ENCODE data around the gene ISM2. TPM values are rescaled to one million over a fixed set of nuclear protein-coding genes. Genes with fewer than 3 reads are reported as not detected.
"Not testable (repeated sequence)": the region's sequence is repeated elsewhere in the genome, so short reads cannot be mapped to it uniquely, and the experiment has no call there.

Gene ISM2
- total RNA-seq, 1 donor from 2014 or later, result not detected

DNA sequence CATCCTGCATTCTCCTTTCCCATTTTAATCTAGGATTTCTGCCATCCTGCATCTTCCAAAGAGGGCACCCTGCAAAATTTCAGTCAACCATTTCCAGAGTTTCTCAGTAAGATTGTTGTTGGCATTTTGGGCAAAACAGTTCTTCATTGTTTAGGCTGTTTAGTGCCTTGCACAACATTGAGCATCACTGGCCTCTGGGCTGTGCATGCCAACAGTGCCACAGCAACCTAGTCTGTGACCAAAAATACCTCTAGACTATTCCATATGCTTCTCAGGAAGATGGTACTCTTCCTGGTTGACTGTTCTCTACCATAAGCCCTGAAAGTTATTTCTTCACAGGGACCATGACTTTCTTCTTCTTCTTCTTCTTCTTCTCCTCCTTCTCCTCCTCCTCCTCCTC is 32.5 kb upstream of the ISM2 start:
- no peaks in the 10 kb centered on the region for H3K9me3 ChIP-seq (ENCODE audit: control insufficient read depth in 3 of 3, low read length in 3 of 3)
- no peaks in the 10 kb centered on the region for H3K4me1 ChIP-seq (ENCODE audit: control insufficient read depth in 3 of 3, insufficient read depth in 3 of 3, low read length in 3 of 3)
- no peak overlapping the region for H3K4me3 ChIP-seq (ENCODE audit: low read length in 3 of 3)
- H3K27me3 ChIP-seq (ENCODE audit: control insufficient read depth in 3 of 3, insufficient read depth in 3 of 3, low read length in 3 of 3), result no peaks in the 10 kb centered on the region
- no peak overlapping the region for H3K27ac ChIP-seq (ENCODE audit: low read depth, low read length)
- H3K9ac ChIP-seq (ENCODE audit: low read depth in 1 of 3, low read length in 3 of 3), result no peak overlapping the region
- no peaks in the 10 kb centered on the region for H3K36me3 ChIP-seq (ENCODE audit: control insufficient read depth in 3 of 3, insufficient read depth in 3 of 3, low read length in 3 of 3)

GRCh38 chr14:77529963-77530362 is 31.3 kb upstream of the ISM2 start:
- H3K4me3 ChIP-seq (ENCODE audit: low read length in 3 of 3), result no peak overlapping the region
- H3K36me3 ChIP-seq (ENCODE audit: control insufficient read depth in 3 of 3, insufficient read depth in 3 of 3, low read length in 3 of 3), result no peaks in the 10 kb centered on the region
- no peaks in the 10 kb centered on the region for H3K27me3 ChIP-seq (ENCODE audit: control insufficient read depth in 3 of 3, insufficient read depth in 3 of 3, low read length in 3 of 3)
- H3K4me1 ChIP-seq (ENCODE audit: control insufficient read depth in 3 of 3, insufficient read depth in 3 of 3, low read length in 3 of 3), result no peaks in the 10 kb centered on the region
- H3K9ac ChIP-seq (ENCODE audit: low read depth in 1 of 3, low read length in 3 of 3), result no peak overlapping the region
- H3K27ac ChIP-seq (ENCODE audit: low read depth, low read length), result no peak overlapping the region
- no peaks in the 10 kb centered on the region for H3K9me3 ChIP-seq (ENCODE audit: control insufficient read depth in 3 of 3, low read length in 3 of 3)

DNA sequence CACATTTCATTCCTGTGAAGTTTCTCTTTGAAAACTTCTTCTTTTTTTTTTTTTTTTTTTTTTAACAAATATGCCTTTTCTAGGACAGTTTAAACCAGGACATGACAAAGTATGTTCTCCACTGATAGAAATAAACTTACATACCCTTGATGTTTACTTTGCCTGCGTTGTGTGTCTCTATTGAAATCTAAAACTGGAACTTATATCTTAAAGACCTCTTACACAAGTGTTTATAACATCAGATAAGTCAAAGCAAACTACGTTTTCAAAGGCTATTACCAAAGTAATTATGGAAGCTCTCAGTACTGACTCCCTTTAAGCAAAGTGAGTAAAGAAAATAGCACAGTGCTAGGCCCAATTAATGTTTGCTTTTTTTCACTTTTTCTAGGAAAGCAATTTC is 30.6 kb upstream of the ISM2 start:
- Histone ChIP-seq H3K9me3 (ENCODE audit: control insufficient read depth in 3 of 3, low read length in 3 of 3) (no peaks in the 10 kb centered on the region), H3K4me3 (ENCODE audit: low read length in 3 of 3) (no peak overlapping the region), H3K27me3 (ENCODE audit: control insufficient read depth in 3 of 3, insufficient read depth in 3 of 3, low read length in 3 of 3) (no peaks in the 10 kb centered on the region), H3K9ac (ENCODE audit: low read depth in 1 of 3, low read length in 3 of 3) (no peak overlapping the region), H3K27ac (ENCODE audit: low read depth, low read length) (no peak overlapping the region), H3K4me1 (ENCODE audit: control insufficient read depth in 3 of 3, insufficient read depth in 3 of 3, low read length in 3 of 3) (no peaks in the 10 kb centered on the region), H3K36me3 (ENCODE audit: control insufficient read depth in 3 of 3, insufficient read depth in 3 of 3, low read length in 3 of 3) (no peaks in the 10 kb centered on the region)

- H3K36me3 ChIP-seq (ENCODE audit: control insufficient read depth in 3 of 3, insufficient read depth in 3 of 3, low read length in 3 of 3); H3K9me3 ChIP-seq (ENCODE audit: control insufficient read depth in 3 of 3, low read length in 3 of 3); H3K27ac ChIP-seq (ENCODE audit: low read depth, low read length); H3K27me3 ChIP-seq (ENCODE audit: control insufficient read depth in 3 of 3, insufficient read depth in 3 of 3, low read length in 3 of 3); H3K4me1 ChIP-seq (ENCODE audit: control insufficient read depth in 3 of 3, insufficient read depth in 3 of 3, low read length in 3 of 3); H3K4me3 ChIP-seq (ENCODE audit: low read length in 3 of 3); H3K9ac ChIP-seq (ENCODE audit: low read depth in 1 of 3, low read length in 3 of 3): not testable (repeated sequence)
These were observed 30.1 kb upstream of the ISM2 start for GRCh38 chr14:77528701-77529100.

DNA sequence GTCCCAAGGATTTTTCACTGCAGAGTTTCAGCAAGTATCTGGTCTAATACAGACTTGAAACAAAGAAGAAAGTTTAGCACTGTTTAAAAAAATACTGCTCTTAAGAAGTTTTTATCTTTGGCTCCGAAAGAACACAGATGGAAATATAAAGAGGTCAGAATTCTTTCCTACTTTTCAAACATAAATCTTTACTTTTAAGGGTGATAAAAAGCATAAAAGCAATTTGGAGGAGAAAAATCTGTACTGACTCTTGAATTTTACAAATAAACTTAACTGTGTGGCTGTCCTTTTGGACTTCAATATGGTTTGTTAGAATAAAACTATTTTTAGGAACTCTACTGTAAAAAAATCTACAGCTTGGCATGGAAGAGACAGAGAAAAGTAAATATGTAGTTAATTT is 27.6 kb upstream of the ISM2 start:
- H3K27ac ChIP-seq (ENCODE audit: low read depth, low read length), result no peak overlapping the region
- no peak overlapping the region for H3K9ac ChIP-seq (ENCODE audit: low read depth in 1 of 3, low read length in 3 of 3)
- no peak overlapping the region for H3K4me3 ChIP-seq (ENCODE audit: low read length in 3 of 3)
- no peaks in the 10 kb centered on the region for H3K27me3 ChIP-seq (ENCODE audit: control insufficient read depth in 3 of 3, insufficient read depth in 3 of 3, low read length in 3 of 3)
- no peaks in the 10 kb centered on the region for H3K4me1 ChIP-seq (ENCODE audit: control insufficient read depth in 3 of 3, insufficient read depth in 3 of 3, low read length in 3 of 3)
- H3K9me3 ChIP-seq (ENCODE audit: control insufficient read depth in 3 of 3, low read length in 3 of 3), result no peaks in the 10 kb centered on the region
- H3K36me3 ChIP-seq (ENCODE audit: control insufficient read depth in 3 of 3, insufficient read depth in 3 of 3, low read length in 3 of 3), result peaks cover 0 to 2% (median 2%) of the 10 kb centered on the region in 3 donors

DNA sequence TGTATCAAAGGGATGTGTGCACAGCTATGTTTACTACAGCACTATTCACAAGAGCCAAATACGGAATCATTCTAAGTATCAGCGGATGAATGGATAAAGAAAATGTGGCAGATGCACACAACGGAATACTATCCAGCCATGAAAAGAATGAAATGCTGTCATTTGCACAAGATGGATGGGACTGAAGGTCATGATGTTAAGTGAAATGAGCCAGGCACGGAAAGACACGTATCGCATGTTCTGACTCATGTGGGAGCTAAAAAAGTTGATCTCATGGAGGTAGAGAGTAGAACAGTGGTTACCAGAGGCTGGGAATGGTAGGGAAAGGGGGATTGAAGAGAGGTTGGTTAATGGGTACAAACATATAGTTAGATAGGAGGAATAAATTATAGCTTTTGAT is 25.9 kb upstream of the ISM2 start:
- Histone ChIP-seq H3K4me1 (ENCODE audit: control insufficient read depth in 3 of 3, insufficient read depth in 3 of 3, low read length in 3 of 3) (no peaks in the 10 kb centered on the region), H3K9ac (ENCODE audit: low read depth in 1 of 3, low read length in 3 of 3) (no peak overlapping the region), H3K36me3 (ENCODE audit: control insufficient read depth in 3 of 3, insufficient read depth in 3 of 3, low read length in 3 of 3) (peaks cover 4 to 13% (median 13%) of the 10 kb centered on the region in 3 donors), H3K9me3 (ENCODE audit: control insufficient read depth in 3 of 3, low read length in 3 of 3) (no peaks in the 10 kb centered on the region), H3K27ac (ENCODE audit: low read depth, low read length) (no peak overlapping the region), H3K27me3 (ENCODE audit: control insufficient read depth in 3 of 3, insufficient read depth in 3 of 3, low read length in 3 of 3) (no peaks in the 10 kb centered on the region), H3K4me3 (ENCODE audit: low read length in 3 of 3) (no peak overlapping the region)

- no peak overlapping the region for H3K9ac ChIP-seq (ENCODE audit: low read depth in 1 of 3, low read length in 3 of 3)
- peaks cover 4 to 16% (median 15%) of the 10 kb centered on the region in 3 donors for H3K36me3 ChIP-seq (ENCODE audit: control insufficient read depth in 3 of 3, insufficient read depth in 3 of 3, low read length in 3 of 3)
- H3K27ac ChIP-seq (ENCODE audit: low read depth, low read length), result no peak overlapping the region
- H3K4me3 ChIP-seq (ENCODE audit: low read length in 3 of 3), result no peak overlapping the region
- H3K9me3 ChIP-seq (ENCODE audit: control insufficient read depth in 3 of 3, low read length in 3 of 3), result no peaks in the 10 kb centered on the region
- no peaks in the 10 kb centered on the region for H3K27me3 ChIP-seq (ENCODE audit: control insufficient read depth in 3 of 3, insufficient read depth in 3 of 3, low read length in 3 of 3)
- H3K4me1 ChIP-seq (ENCODE audit: control insufficient read depth in 3 of 3, insufficient read depth in 3 of 3, low read length in 3 of 3), result no peaks in the 10 kb centered on the region
These were observed 24.5 kb upstream of the ISM2 start for GRCh38 chr14:77523109-77523508.

GRCh38 chr14:77520555-77520954 is 21.9 kb upstream of the ISM2 start:
- H3K4me1 ChIP-seq (ENCODE audit: control insufficient read depth in 3 of 3, insufficient read depth in 3 of 3, low read length in 3 of 3), result no peaks in the 10 kb centered on the region
- H3K9me3 ChIP-seq (ENCODE audit: control insufficient read depth in 3 of 3, low read length in 3 of 3), result no peaks in the 10 kb centered on the region
- no peak overlapping the region for H3K9ac ChIP-seq (ENCODE audit: low read depth in 1 of 3, low read length in 3 of 3)
- no peaks in the 10 kb centered on the region for H3K27me3 ChIP-seq (ENCODE audit: control insufficient read depth in 3 of 3, insufficient read depth in 3 of 3, low read length in 3 of 3)
- no peak overlapping the region for H3K4me3 ChIP-seq (ENCODE audit: low read length in 3 of 3)
- no peak overlapping the region for H3K27ac ChIP-seq (ENCODE audit: low read depth, low read length)
- H3K36me3 ChIP-seq (ENCODE audit: control insufficient read depth in 3 of 3, insufficient read depth in 3 of 3, low read length in 3 of 3), result peaks cover 12 to 23% (median 16%) of the 10 kb centered on the region in 3 donors

- no peak overlapping the region for H3K9ac ChIP-seq (ENCODE audit: low read depth in 1 of 3, low read length in 3 of 3)
- no peak overlapping the region for H3K27ac ChIP-seq (ENCODE audit: low read depth, low read length)
- H3K4me3 ChIP-seq (ENCODE audit: low read length in 3 of 3), result no peak overlapping the region
- peaks cover 21 to 34% (median 26%) of the 10 kb centered on the region in 3 donors for H3K36me3 ChIP-seq (ENCODE audit: control insufficient read depth in 3 of 3, insufficient read depth in 3 of 3, low read length in 3 of 3)
- H3K4me1 ChIP-seq (ENCODE audit: control insufficient read depth in 3 of 3, insufficient read depth in 3 of 3, low read length in 3 of 3), result no peaks in the 10 kb centered on the region
- H3K27me3 ChIP-seq (ENCODE audit: control insufficient read depth in 3 of 3, insufficient read depth in 3 of 3, low read length in 3 of 3), result no peaks in the 10 kb centered on the region
- no peaks in the 10 kb centered on the region for H3K9me3 ChIP-seq (ENCODE audit: control insufficient read depth in 3 of 3, low read length in 3 of 3)
These were observed 17.5 kb upstream of the ISM2 start for GRCh38 chr14:77516126-77516525.

- peaks cover 8 to 25% (median 20%) of the 10 kb centered on the region in 3 donors for H3K36me3 ChIP-seq (ENCODE audit: control insufficient read depth in 3 of 3, insufficient read depth in 3 of 3, low read length in 3 of 3)
- H3K9ac ChIP-seq (ENCODE audit: low read depth in 1 of 3, low read length in 3 of 3), result no peak overlapping the region
- H3K27ac ChIP-seq (ENCODE audit: low read depth, low read length), result no peak overlapping the region
- H3K27me3 ChIP-seq (ENCODE audit: control insufficient read depth in 3 of 3, insufficient read depth in 3 of 3, low read length in 3 of 3), result no peaks in the 10 kb centered on the region
- no peaks in the 10 kb centered on the region for H3K4me1 ChIP-seq (ENCODE audit: control insufficient read depth in 3 of 3, insufficient read depth in 3 of 3, low read length in 3 of 3)
- H3K9me3 ChIP-seq (ENCODE audit: control insufficient read depth in 3 of 3, low read length in 3 of 3), result no peaks in the 10 kb centered on the region
- no peak overlapping the region for H3K4me3 ChIP-seq (ENCODE audit: low read length in 3 of 3)
These were observed 13.0 kb upstream of the ISM2 start for GRCh38 chr14:77511486-77512162.
